CD4-positive, alpha-beta T cell treated with Interleukin-21 for 1 hour (primary cell): ENCODE measurements around the gene NCAPG.

Experiments used
- DNase-seq: peaks from one replicate; pipeline ENCODE4 v3.0.0-alpha.2; 2020

Gene NCAPG

GRCh38 chr4:17884511-17884910 lies 73.7 kb downstream of the NCAPG start:
- no peak for DNase-seq

DNA sequence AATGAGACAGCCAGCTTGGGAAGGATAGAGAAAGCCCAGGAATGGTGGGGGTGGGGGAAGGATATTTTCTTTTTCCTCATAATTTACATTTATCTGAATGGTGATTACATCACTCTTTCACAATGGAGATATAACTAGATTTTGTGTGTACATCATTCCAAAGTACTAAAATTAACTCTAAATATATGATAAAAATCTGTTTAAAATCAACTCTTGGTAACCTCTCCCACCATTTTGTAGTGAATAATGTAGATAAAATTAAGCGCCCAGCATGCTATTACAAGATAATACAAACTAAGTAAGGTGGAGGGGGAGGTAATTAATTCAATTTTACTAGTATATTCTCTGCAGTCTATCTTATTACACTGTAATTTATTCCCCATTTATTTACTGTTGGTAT lies 78.9 kb downstream of the NCAPG start:
- no peak for DNase-seq

DNA sequence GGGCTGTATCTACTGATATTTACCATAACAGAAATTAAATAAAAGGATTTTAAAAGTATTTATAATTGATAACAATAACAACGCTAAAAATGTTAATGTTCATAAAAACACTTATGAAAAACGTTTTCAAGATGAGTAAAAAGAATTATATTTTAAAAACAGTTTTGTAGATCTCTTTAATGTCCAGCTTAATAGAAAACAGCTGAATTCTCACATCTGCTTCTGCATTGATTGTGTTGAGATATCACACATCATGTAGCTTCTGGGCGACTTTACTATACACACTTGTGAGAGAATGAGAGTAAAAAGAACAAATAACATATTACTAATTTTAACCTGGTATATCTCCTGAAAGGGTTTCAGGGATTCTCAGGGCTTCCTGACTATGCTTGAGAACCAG lies 83.6 kb downstream of the NCAPG start:
- no peak for DNase-seq
